Lung (tissue), 12 donors: ENCODE data around the gene IGFBP3. TPM values are rescaled to one million over a fixed set of nuclear protein-coding genes. Genes with fewer than 3 reads are reported as not detected.

Source experiments
- ATAC-seq: fragments of 200-7000 bp; cut with Tn5 transposase; one replicate; pipeline ENCODE4 v1.9.1; 2020; ENCODE audit warnings: moderate number of reproducible peaks; ENCODE audit not compliant: insufficient read depth, low FRiP score
- DNase-seq, 3 donors: peaks; one replicate each; pipeline ENCODE4 v3.0.0-alpha.2; 2013 to 2017
- H3K27ac ChIP-seq, 2 donors: one replicate each; pipeline ENCODE4 v1.5.1; 2013; ENCODE audit warnings: mild to moderate bottlenecking in 2 of 2, moderate library complexity in 2 of 2, control low read depth in 1 of 2, inconsistent platforms in 1 of 2, low read depth in 1 of 2, low read length in 1 of 2
- H3K27me3 ChIP-seq, 3 donors: one replicate each; pipeline ENCODE4 v1.5.1; 2013; ENCODE audit warnings: low read length in 2 of 3; ENCODE audit not compliant: control insufficient read depth in 3 of 3, insufficient read depth in 3 of 3
- H3K36me3 ChIP-seq, 4 donors: one replicate each; pipeline ENCODE4 v1.5.1; 2013; ENCODE audit warnings: low read length in 4 of 4, mild to moderate bottlenecking in 1 of 4, moderate library complexity in 1 of 4; ENCODE audit not compliant: control insufficient read depth in 4 of 4, insufficient read depth in 4 of 4
- H3K4me1 ChIP-seq, 5 donors: one replicate each; pipeline ENCODE4 v1.5.1; 2013; ENCODE audit warnings: low read length in 5 of 5, mild to moderate bottlenecking in 2 of 5, moderate library complexity in 1 of 5; ENCODE audit not compliant: control insufficient read depth in 5 of 5, insufficient read depth in 5 of 5
- H3K4me3 ChIP-seq: one replicate; pipeline ENCODE4 v1.5.1; 2013; ENCODE audit warnings: mild to moderate bottlenecking, control low read depth, moderate library complexity
- H3K9ac ChIP-seq, 2 donors: one replicate each; pipeline ENCODE4 v1.5.1; 2013; ENCODE audit warnings: low read length in 2 of 2, control low read depth in 1 of 2; ENCODE audit not compliant: insufficient read depth in 1 of 2
- H3K9me3 ChIP-seq, 4 donors: one replicate each; pipeline ENCODE4 v1.5.1; 2013; ENCODE audit warnings: low read length in 3 of 4, mild to moderate bottlenecking in 1 of 4, moderate library complexity in 1 of 4; ENCODE audit not compliant: control insufficient read depth in 4 of 4, insufficient read depth in 3 of 4
- CTCF ChIP-seq: IDR thresholded peaks from 2 replicates; pipeline ENCODE4 v1.5.1; 2012; ENCODE audit warnings: mild to moderate bottlenecking; ENCODE audit errors: control extremely low read depth, extremely low read depth
- WGBS, 2 donors: extraction: QIAGEN DNeasy Blood & Tissue Kit; methylation state at CpG; one replicate each; pipeline ENCODE4 v1.1.7; 2013; 5-methylcytosine and 5-hydroxymethylcytosine counted together
- polyA plus RNA-seq, 2 donors: library from polyadenylated mRNA; stranded (reverse); fragments of 200-250 nt; gene quantifications; one replicate each; pipeline ENCODE4 v1.2.1, GENCODE V29; 2013
- total RNA-seq, 2 donors: library from RNA; depleted of rRNA in 1 of 2; stranded (reverse); fragments of >200 nt in 1 of 2; gene quantifications; one replicate each; pipeline ENCODE4 v1.2.1, GENCODE V29; 2014 to 2021
- donor health status: control.
- donor health status: control.
- donor health status: Bipolar disorder and iron deficiency.
- donor health status: healthy.
- donor health status: DM: yes; HTN: yes; CAD: no.

IGFBP3 gene
- total and polyA plus RNA-seq, 4 donors, result 29.2 to 76.5 (median 58.4) TPM

- no peak for TF ChIP-seq CTCF
- WGBS, 2 donors, result 73 to 80% methylated on average over 4 of the region's 4 CpGs
- H3K9me3 ChIP-seq, result peaks cover 0 to 2% (median 0%) of the 10 kb centered on the region in 4 donors
Observed at GRCh38 chr7:45869426-45869825, 51.6 kb downstream of the IGFBP3 start.

GRCh38 chr7:45867471-45867870, 53.6 kb downstream of the IGFBP3 start:
- no peak overlapping the region for H3K27ac ChIP-seq
- no peak for ATAC-seq
- H3K9ac ChIP-seq, result no peak overlapping the region
- peaks cover 0 to 1% (median 0%) of the 10 kb centered on the region in 5 donors for H3K4me1 ChIP-seq
- WGBS, 2 donors, result 74 to 92% methylated on average over 2 of the region's 2 CpGs
- no peak for TF ChIP-seq CTCF
- H3K9me3 ChIP-seq, result peaks cover 0 to 2% (median 0%) of the 10 kb centered on the region in 4 donors
- H3K36me3 ChIP-seq, result no peaks in the 10 kb centered on the region
- H3K4me3 ChIP-seq, result no peak overlapping the region
- no peak for DNase-seq
- H3K27me3 ChIP-seq, result no peaks in the 10 kb centered on the region

More at GRCh38 chr7:45869426-45869825, 51.6 kb downstream of the IGFBP3 start:
- Histone ChIP-seq H3K27ac (no peak overlapping the region), H3K9ac (no peak overlapping the region), H3K27me3 (no peaks in the 10 kb centered on the region), H3K4me1 (peaks cover 0 to 1% (median 0%) of the 10 kb centered on the region in 5 donors), H3K4me3 (no peak overlapping the region), H3K36me3 (no peaks in the 10 kb centered on the region)
- DNase-seq (no peak), ATAC-seq (no peak)

DNA sequence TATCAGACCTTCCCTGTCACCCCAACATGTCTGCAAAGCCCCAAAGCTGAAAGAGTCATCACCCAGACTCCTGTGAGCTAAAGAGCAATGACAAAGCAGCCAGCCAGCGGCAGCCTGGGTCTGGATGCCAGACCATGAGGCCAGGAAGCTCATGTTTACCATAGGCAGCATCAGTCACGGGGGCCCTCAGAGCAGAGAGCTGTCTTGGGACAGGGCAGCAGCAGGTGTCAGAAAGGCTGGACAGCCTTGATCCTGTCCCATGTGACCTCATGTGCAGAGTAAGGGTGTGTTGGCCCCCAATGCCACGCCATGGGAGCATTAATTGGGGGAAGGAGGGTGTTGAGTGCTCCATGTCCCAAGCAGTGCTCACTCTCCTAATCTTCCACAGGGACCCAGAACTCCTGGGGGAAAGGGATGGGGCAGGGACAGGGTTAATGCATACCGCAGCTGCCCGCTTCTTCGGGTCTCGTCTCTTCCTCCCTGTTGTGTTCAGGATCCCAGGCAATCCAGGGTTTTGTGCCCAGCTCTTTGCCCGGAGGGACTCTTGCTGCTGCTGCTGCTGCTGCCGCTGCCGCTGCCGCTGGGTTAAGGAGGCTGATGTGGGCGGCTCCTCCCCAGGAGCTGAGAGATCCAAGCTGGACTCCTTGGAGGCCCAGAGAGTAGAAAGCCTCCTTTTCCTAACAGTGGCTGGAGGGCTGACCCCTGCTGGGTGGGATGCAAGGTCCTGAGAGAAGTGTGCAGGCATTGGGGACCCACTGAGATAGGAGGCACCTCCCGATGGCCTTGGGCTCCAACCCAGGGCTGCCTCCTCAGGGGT, 55.3 kb downstream of the IGFBP3 start:
- WGBS, 2 donors, result 68 to 82% methylated on average over 13 of the region's 13 CpGs
- Histone ChIP-seq H3K9ac (no peak overlapping the region), H3K27ac (no peak overlapping the region), H3K4me3 (no peak overlapping the region), H3K36me3 (no peaks in the 10 kb centered on the region), H3K4me1 (peaks cover 0 to 1% (median 0%) of the 10 kb centered on the region in 5 donors), H3K9me3 (peaks cover 0 to 2% (median 0%) of the 10 kb centered on the region in 4 donors), H3K27me3 (no peaks in the 10 kb centered on the region)
- no peak for TF ChIP-seq CTCF
- no peak for DNase-seq
- no peak for ATAC-seq
